Heart left ventricle (tissue), 13 donors: ENCODE results near the gene ASTN2.

Experiments
- POLR2A ChIP-seq, 2 donors: fragments of 450-650 bp; IDR thresholded peaks; one replicate each; pipeline ENCODE4 v1.6.1; 2017; ENCODE audit warnings: antibody characterized with exemption in 2 of 2, mild to moderate bottlenecking in 2 of 2, moderate library complexity in 2 of 2
- TF ChIP-seq, protein P1 (sequence below), 12 donors: fragments of 200-600 bp; sonication (generic) in 4 of 12; IDR thresholded peaks; one replicate each; pipeline versions ENCODE4 v1.5.0 to v1.8.0; 2018 to 2022; ENCODE audit warnings: antibody characterized with exemption in 12 of 12, mild to moderate bottlenecking in 5 of 12
- donor health status: ischemic (EF 13 %, LVEDD 7.1; RV severe dilation, severe dysfunction).
- donor health status: DM: no; HTN: yes; CAD: no.
- donor health status: DM: no; HTN: no; CAD: no.
- donor health status: ischemic (EF 25% LVEDD 6.9; RV normal size, moderate dysfunction).
- donor health status: ischemic (EF 25% LVEDD 5.7; RV mildly dilated, moderate dysfunction).
- donor health status: ischemic (EF 35%, LVEDD 5.7; RV mildly dilated, moderate dysfunction).
- donor health status: nonischemic (EF 11% LVEDD 7.7; RV severe dilation, severe dysfunction).
- donor health status: DM: yes; HTN: yes; CAD: no.
- donor health status: PGD.
- donor health status: ischemic (EF 29% LVEDD 5.4; RV normal size, mild dysfunction).
- donor health status: nonischemic (EF 23%, LVEDD 6.1; RV moderate dilation, normal function).

DNA sequence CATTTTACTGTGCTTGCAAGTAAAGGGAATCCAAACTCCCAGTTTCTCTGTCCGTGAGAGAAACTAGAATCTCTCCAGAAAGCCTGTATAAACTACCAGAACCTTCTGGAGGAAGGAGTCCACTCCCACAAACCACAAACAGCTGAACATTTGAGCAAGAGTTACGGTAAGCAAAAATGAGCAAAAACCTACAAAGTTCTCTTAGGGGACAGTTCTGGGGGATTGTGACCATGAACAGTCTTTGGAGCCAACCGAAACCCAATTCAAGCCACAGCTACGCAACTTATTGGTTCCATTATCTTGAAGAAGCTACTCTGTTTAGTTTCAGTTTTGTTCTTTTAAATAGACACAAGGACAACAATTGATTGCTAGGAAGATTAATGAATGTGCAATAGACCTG, 330.6 kb downstream of the ASTN2 start:
- TF ChIP-seq POLR2A (IDR thresholded peaks at IDR 0.05), result no peak
- TF ChIP-seq, protein P1, sequence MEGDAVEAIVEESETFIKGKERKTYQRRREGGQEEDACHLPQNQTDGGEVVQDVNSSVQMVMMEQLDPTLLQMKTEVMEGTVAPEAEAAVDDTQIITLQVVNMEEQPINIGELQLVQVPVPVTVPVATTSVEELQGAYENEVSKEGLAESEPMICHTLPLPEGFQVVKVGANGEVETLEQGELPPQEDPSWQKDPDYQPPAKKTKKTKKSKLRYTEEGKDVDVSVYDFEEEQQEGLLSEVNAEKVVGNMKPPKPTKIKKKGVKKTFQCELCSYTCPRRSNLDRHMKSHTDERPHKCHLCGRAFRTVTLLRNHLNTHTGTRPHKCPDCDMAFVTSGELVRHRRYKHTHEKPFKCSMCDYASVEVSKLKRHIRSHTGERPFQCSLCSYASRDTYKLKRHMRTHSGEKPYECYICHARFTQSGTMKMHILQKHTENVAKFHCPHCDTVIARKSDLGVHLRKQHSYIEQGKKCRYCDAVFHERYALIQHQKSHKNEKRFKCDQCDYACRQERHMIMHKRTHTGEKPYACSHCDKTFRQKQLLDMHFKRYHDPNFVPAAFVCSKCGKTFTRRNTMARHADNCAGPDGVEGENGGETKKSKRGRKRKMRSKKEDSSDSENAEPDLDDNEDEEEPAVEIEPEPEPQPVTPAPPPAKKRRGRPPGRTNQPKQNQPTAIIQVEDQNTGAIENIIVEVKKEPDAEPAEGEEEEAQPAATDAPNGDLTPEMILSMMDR (IDR thresholded peaks at IDR 0.05), result no peak
